MM.1S (cell line): ENCODE data around the gene LRRC63.
A peak's percentile ranks its signal among the peaks of the same experiment; 100 is the strongest.

ENCODE experiments used
- DNase-seq: peaks from one replicate; pipeline ENCODE4 v3.0.0-alpha.2; 2015
- H2AFZ ChIP-seq: fragments of 300-600 bp; sonication (generic); 2 replicates; pipeline ENCODE4 v1.6.0; 2016; ENCODE audit warnings: antibody characterized with exemption, low read length
- H3F3A ChIP-seq: fragments of 300-600 bp; sonication (generic); 2 replicates; pipeline ENCODE4 v1.6.1; 2016; ENCODE audit warnings: mild to moderate bottlenecking, antibody characterized with exemption, low read length, moderate library complexity, mixed read lengths; ENCODE audit not compliant: insufficient read depth
- H3K27ac ChIP-seq: fragments of 300-600 bp; sonication (generic); 2 replicates; pipeline ENCODE4 v1.5.1; 2016; ENCODE audit warnings: mild to moderate bottlenecking, low read length
- H3K27me3 ChIP-seq: fragments of 300-600 bp; sonication (generic); replicated peaks from 2 replicates; pipeline ENCODE4 v1.6.0; 2016; ENCODE audit warnings: low read length; ENCODE audit not compliant: insufficient read depth
- H3K36me3 ChIP-seq: fragments of 300-600 bp; sonication (generic); replicated peaks from 2 replicates; pipeline ENCODE4 v1.6.1; 2016; ENCODE audit warnings: mild to moderate bottlenecking, low read length, mixed read lengths; ENCODE audit not compliant: insufficient read depth
- H3K4me1 ChIP-seq: fragments of 300-600 bp; sonication (generic); 2 replicates; pipeline ENCODE4 v1.6.1; 2016; ENCODE audit warnings: low read length, mixed read lengths
- H3K4me2 ChIP-seq: fragments of 300-600 bp; sonication (generic); 2 replicates; pipeline ENCODE4 v1.6.0; 2016; ENCODE audit warnings: low read depth, low read length
- H3K4me3 ChIP-seq: fragments of 300-600 bp; sonication (generic); 2 replicates; pipeline ENCODE4 v1.5.1; 2016; ENCODE audit warnings: low read length, mixed read lengths
- H3K79me2 ChIP-seq: fragments of 300-600 bp; sonication (generic); 2 replicates; pipeline ENCODE4 v1.6.1; 2016; ENCODE audit warnings: mixed run types, low read length, mixed read lengths
- H3K9ac ChIP-seq: fragments of 300-600 bp; sonication (generic); 2 replicates; pipeline ENCODE4 v1.6.1; 2016; ENCODE audit warnings: low read length, mixed read lengths
- H3K9me2 ChIP-seq: fragments of 300-600 bp; sonication (generic); replicated peaks from 2 replicates; pipeline ENCODE4 v1.6.1; 2016; ENCODE audit warnings: mild to moderate bottlenecking, low read length, mixed read lengths; ENCODE audit not compliant: insufficient read depth
- H3K9me3 ChIP-seq: fragments of 300-600 bp; sonication (generic); replicated peaks from 2 replicates; pipeline ENCODE4 v1.6.1; 2016; ENCODE audit warnings: mild to moderate bottlenecking, low read length, mixed read lengths; ENCODE audit not compliant: insufficient read depth
- H4K20me1 ChIP-seq: fragments of 300-600 bp; sonication (generic); 2 replicates; pipeline ENCODE4 v1.6.1; 2016; ENCODE audit warnings: mild to moderate bottlenecking, low read length, moderate library complexity, mixed read lengths; ENCODE audit not compliant: insufficient read depth
- CTCF ChIP-seq: fragments of 300-600 bp; sonication (generic); IDR thresholded peaks from 2 replicates; pipeline ENCODE4 v1.5.1; 2016; ENCODE audit warnings: antibody characterized with exemption, low read length, mixed read lengths
- EZH2 ChIP-seq: fragments of 300-600 bp; sonication (generic); optimal IDR thresholded peaks from 2 replicates; pipeline ENCODE3; 2017; ENCODE audit warnings: low read depth, mild to moderate bottlenecking, antibody characterized with exemption, low read length, mixed read lengths
- EZH2phosphoT487 ChIP-seq: fragments of 300-600 bp; sonication (generic); IDR thresholded peaks from 2 replicates; pipeline ENCODE4 v1.6.1; 2018; ENCODE audit warnings: antibody characterized with exemption, low read length

The LRRC63 gene

GRCh38 chr13:46173656-46174055, 38.1 kb upstream of the LRRC63 start:
- no peaks in the 10 kb centered on the region for H3K36me3 ChIP-seq
- DNase-seq, result no peak

GRCh38 chr13:46176756-46177155, 35.0 kb upstream of the LRRC63 start:
- H3K79me2 ChIP-seq, result peaks cover 100% of the 10 kb centered on the region

More at GRCh38 chr13:46173656-46174055, 38.1 kb upstream of the LRRC63 start:
- peaks cover 22% of the 10 kb centered on the region for H3F3A ChIP-seq
- peaks cover 100% of the 10 kb centered on the region for H3K79me2 ChIP-seq
- H3K27ac ChIP-seq, result peak overlapping the region; percentile 6; the same call in 1 of the 2 replicates
- no peaks in the 10 kb centered on the region for H3K9me2 ChIP-seq
- H3K9me3 ChIP-seq, result no peaks in the 10 kb centered on the region
- no peak overlapping the region for H2AFZ ChIP-seq
- H3K4me2 ChIP-seq, result peak overlapping the region; percentile 43; the same call in 1 of the 2 replicates
- H3K4me1 ChIP-seq, result peaks cover 75% of the 10 kb centered on the region
- no peak overlapping the region for H3K9ac ChIP-seq
- peaks cover 74% of the 10 kb centered on the region for H4K20me1 ChIP-seq
- H3K27me3 ChIP-seq, result no peaks in the 10 kb centered on the region
- no peak overlapping the region for H3K4me3 ChIP-seq
- TF ChIP-seq EZH2phosphoT487, result no peak
- no peak for TF ChIP-seq CTCF
- no peak for TF ChIP-seq EZH2

DNA sequence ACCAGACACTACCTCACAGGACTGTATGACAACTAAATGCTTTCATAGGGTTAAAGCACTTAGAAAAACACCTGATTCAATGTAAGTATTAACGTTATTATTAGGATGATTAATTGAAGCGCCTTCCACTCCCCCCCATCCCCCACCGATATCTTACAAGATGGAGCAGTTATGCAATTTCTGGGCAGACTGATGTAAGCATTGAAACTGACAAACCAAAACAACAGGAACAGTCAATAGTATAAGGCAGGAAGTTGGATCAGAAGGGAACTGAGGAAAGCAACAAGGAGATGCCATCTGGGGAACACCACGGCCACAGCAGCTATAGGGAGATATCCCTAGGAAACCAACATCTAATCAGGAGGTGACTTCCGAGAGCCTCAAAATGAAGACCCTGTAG, 33.6 kb upstream of the LRRC63 start:
- Histone ChIP-seq H3K9me2 (no peaks in the 10 kb centered on the region), H2AFZ (no peak overlapping the region), H4K20me1 (peaks cover 34% of the 10 kb centered on the region), H3K9ac (peak overlapping the region; percentile 9; the same call in 1 of the 2 replicates), H3K79me2 (peaks cover 91% of the 10 kb centered on the region), H3K4me2 (peak overlapping the region; percentile 86), H3F3A (peaks cover 41% of the 10 kb centered on the region), H3K27me3 (no peaks in the 10 kb centered on the region), H3K4me3 (peak overlapping the region; percentile 81), H3K9me3 (no peaks in the 10 kb centered on the region), H3K36me3 (no peaks in the 10 kb centered on the region), H3K27ac (peak overlapping the region; percentile 74; the same call in 1 of the 2 replicates), H3K4me1 (peaks cover 37% of the 10 kb centered on the region)
- TF ChIP-seq CTCF (no peak), EZH2phosphoT487 (no peak), EZH2 (no peak)
- DNase-seq, result no peak

More at GRCh38 chr13:46176756-46177155, 35.0 kb upstream of the LRRC63 start:
- peaks cover 28% of the 10 kb centered on the region for H3F3A ChIP-seq
- no peak overlapping the region for H2AFZ ChIP-seq
- H4K20me1 ChIP-seq, result peaks cover 46% of the 10 kb centered on the region
- no peaks in the 10 kb centered on the region for H3K9me3 ChIP-seq
- no peaks in the 10 kb centered on the region for H3K36me3 ChIP-seq
- peak overlapping the region; percentile 59 for H3K4me2 ChIP-seq
- H3K4me1 ChIP-seq, result peaks cover 46% of the 10 kb centered on the region
- H3K9ac ChIP-seq, result peak overlapping the region; percentile 13; the same call in 1 of the 2 replicates
- peak overlapping the region; percentile 74 for H3K27ac ChIP-seq
- no peaks in the 10 kb centered on the region for H3K27me3 ChIP-seq
- peak; percentile 43 for DNase-seq
- no peak for TF ChIP-seq EZH2phosphoT487
- TF ChIP-seq EZH2, result no peak
- TF ChIP-seq CTCF, result no peak
- H3K4me3 ChIP-seq, result peak overlapping the region; percentile 26; the same call in 1 of the 2 replicates
- no peaks in the 10 kb centered on the region for H3K9me2 ChIP-seq
